AG09319 (cell line): ENCODE results near the gene ZNF787.
"Not testable (repeated sequence)": the region's sequence is repeated elsewhere in the genome, so short reads cannot be mapped to it uniquely, and the experiment has no call there.

Experiments used
- DNase-seq: peaks from one replicate; pipeline ENCODE4 v3.0.0-alpha.2; 2010; ENCODE audit warnings: low read depth; ENCODE audit errors: extremely low read depth
- CTCF ChIP-seq: IDR thresholded peaks from 2 replicates; pipeline ENCODE4 v1.5.1; 2011; ENCODE audit warnings: low read depth, mild to moderate bottlenecking, inconsistent platforms, low read length, moderate library complexity

The ZNF787 gene

DNA sequence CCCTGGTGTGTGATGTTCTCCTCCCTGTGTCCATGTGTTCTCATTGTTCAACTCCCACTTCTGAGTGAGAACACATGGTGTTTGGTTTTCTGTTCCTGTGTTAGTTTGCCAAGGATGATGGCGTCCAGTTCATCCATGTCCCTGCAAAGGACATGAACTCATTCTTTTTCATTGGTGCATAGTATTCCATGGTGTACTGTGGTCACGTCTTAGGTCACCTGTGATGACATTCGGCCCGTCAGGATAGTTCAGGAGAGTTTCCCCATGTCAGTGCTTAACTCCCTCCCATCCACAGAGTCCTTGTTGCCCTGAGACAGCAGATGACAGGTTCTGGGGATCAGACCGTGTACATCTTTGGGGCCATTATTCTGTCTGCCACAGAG is 28.6 kb upstream of the ZNF787 start:
- TF ChIP-seq CTCF = no peak
- no peak for DNase-seq

DNA sequence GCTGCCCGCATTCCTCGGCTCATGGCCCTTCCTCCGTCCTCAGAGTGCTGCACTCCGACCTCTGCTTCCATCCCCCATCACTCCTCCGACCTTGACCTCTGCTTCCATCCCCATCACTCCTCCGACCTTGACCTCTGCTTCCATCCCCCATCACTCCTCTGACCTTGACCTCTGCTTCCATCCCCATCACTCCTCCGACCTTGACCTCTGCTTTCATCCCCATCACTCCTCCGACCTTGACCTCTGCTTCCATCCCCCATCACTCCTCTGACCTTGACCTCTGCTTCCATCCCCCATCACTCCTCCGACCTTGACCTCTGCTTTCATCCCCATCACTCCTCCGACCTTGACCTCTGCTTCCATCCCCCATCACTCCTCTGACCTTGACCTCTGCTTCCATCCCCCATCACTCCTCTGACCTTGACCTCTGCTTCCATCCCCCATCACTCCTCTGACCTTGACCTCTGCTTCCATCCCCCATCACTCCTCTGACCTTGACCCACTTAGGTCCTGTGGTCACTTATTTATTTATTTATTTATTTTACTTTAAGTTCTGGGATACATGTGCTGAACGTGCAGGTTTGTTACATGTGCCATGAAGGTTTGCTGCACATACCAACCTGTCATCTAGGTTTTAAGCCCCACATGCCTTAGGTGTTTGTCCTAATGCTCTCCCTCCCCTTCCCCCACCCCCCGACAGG is 28.0 kb upstream of the ZNF787 start:
- not testable (repeated sequence) for DNase-seq

GRCh38 chr19:56148096-56148495 is 27.0 kb upstream of the ZNF787 start:
- DNase-seq = no peak
- no peak for TF ChIP-seq CTCF

- DNase-seq = no peak
- no peak for TF ChIP-seq CTCF
Measured at GRCh38 chr19:56147307-56147706, 26.2 kb upstream of the ZNF787 start.

- TF ChIP-seq CTCF = no peak
- no peak for DNase-seq
Measured at GRCh38 chr19:56146904-56147303, 25.8 kb upstream of the ZNF787 start.

DNA sequence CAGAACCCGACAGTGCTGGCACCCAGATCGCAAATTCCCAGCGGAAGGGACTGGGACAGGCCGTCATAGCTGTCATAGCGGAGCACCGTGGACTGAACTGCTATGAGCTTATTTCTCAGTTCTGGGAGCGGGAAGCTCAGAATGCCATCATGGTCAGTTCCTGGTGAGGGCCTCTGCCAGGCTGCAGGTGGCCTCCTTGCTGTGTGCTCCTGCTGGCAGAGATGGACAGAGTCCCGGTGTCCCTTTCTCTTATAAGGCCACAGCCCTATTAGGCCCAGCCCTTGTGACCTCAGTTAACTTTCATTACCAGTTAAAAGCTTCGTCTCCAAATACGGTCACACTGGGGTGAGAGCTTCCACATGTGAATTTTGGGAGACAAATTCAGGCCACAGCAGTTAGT is 24.6 kb upstream of the ZNF787 start:
- TF ChIP-seq CTCF = no peak
- DNase-seq = no peak

GRCh38 chr19:56144831-56145230 is 23.7 kb upstream of the ZNF787 start:
- no peak for DNase-seq
- no peak for TF ChIP-seq CTCF

DNA sequence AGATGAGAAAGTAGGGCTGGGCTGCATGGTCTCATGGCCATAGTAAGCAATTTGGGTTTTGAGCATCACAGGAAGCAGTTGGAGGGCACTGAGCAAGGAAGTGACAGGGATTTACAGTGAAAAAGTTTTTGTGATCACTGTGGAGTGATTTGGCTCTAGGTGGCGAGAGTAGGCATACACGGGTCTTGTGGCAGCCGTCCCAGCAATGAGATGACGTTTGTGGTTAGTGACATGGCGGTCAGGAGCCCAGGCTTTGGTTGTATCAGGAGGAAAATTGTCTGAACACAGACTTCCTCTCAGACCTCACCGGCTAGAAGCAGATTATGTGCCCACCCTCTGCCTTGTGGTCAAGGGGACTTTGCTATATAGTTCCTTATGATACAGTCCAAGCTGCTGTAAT is 23.3 kb upstream of the ZNF787 start:
- no peak for DNase-seq
- no peak for TF ChIP-seq CTCF
